Measurements from ENCODE around the gene GALM. TPM values are rescaled to one million over a fixed set of nuclear protein-coding genes. Genes with fewer than 3 reads are reported as not detected.

Gene GALM
- total RNA-seq: 100 to 1,000 TPM in 7 of 9 donors, 10 to 100 TPM in 2; 40.0 to 351 (median 176) TPM
- 100 to 1,000 TPM in 2 of 3 donors, 10 to 100 TPM in 1; 71.8 to 172 (median 127) TPM for polyA plus RNA-seq
- long read RNA-seq, donor 1, transcript GALM-201 (7 exons, 2,484 nt): major isoform, 12 of 291 reads
- long read RNA-seq, donor 1, partial matches to known transcripts: 155 of 291 reads
- long read RNA-seq, donor 1, other reads (novel, unspliced or antisense): 124 of 291 reads
- long read RNA-seq, donor 2, transcript GALM-201 (7 exons, 2,484 nt): major isoform, 14 of 41 reads
- long read RNA-seq, donor 2, partial matches to known transcripts: 27 of 41 reads
- long read RNA-seq, donor 2, other reads (novel, unspliced or antisense): 0 of 41 reads
- long read RNA-seq, donor 3, transcript GALM-201 (7 exons, 2,484 nt): major isoform, 22 of 22 reads
- long read RNA-seq, donor 3, partial matches to known transcripts: 0 of 22 reads
- long read RNA-seq, donor 3, other reads (novel, unspliced or antisense): 0 of 22 reads
- long read RNA-seq, donor 4, transcript GALM-201 (7 exons, 2,484 nt): major isoform, 210 of 241 reads
- long read RNA-seq, donor 4, partial matches to known transcripts: 16 of 241 reads
- long read RNA-seq, donor 4, other reads (novel, unspliced or antisense): 15 of 241 reads
- long read RNA-seq, donor 5, transcript GALM-201 (7 exons, 2,484 nt): major isoform, 941 of 1,024 reads
- long read RNA-seq, donor 5, partial matches to known transcripts: 13 of 1,024 reads
- long read RNA-seq, donor 5, other reads (novel, unspliced or antisense): 70 of 1,024 reads
- long read RNA-seq, donor 6, transcript GALM-201 (7 exons, 2,484 nt): major isoform, 96 of 120 reads
- long read RNA-seq, donor 6, partial matches to known transcripts: 5 of 120 reads
- long read RNA-seq, donor 6, other reads (novel, unspliced or antisense): 19 of 120 reads
- long read RNA-seq, donor 7, transcript GALM-201 (7 exons, 2,484 nt): major isoform, 6 of 6 reads
- long read RNA-seq, donor 7, partial matches to known transcripts: 0 of 6 reads
- long read RNA-seq, donor 7, other reads (novel, unspliced or antisense): 0 of 6 reads
- long read RNA-seq, donor 8, transcript GALM-201 (7 exons, 2,484 nt): major isoform, 15 of 337 reads
- long read RNA-seq, donor 8, partial matches to known transcripts: 289 of 337 reads
- long read RNA-seq, donor 8, other reads (novel, unspliced or antisense): 33 of 337 reads
- long read RNA-seq, donor 9, transcript GALM-201 (7 exons, 2,484 nt): major isoform, 19 of 19 reads
- long read RNA-seq, donor 9, partial matches to known transcripts: 0 of 19 reads
- long read RNA-seq, donor 9, other reads (novel, unspliced or antisense): 0 of 19 reads
- long read RNA-seq, donor 10, transcript GALM-201 (7 exons, 2,484 nt): major isoform, 9 of 9 reads
- long read RNA-seq, donor 10, partial matches to known transcripts: 0 of 9 reads
- long read RNA-seq, donor 10, other reads (novel, unspliced or antisense): 0 of 9 reads

- intact Hi-C loops (cut with DNase I): loop anchor here in 1 of 2 donors (2.0 kb wide), 1 partner anchor 63 kb away; the partner anchor contains the start of gene HNRNPLL
- TF ChIP-seq, protein P1, sequence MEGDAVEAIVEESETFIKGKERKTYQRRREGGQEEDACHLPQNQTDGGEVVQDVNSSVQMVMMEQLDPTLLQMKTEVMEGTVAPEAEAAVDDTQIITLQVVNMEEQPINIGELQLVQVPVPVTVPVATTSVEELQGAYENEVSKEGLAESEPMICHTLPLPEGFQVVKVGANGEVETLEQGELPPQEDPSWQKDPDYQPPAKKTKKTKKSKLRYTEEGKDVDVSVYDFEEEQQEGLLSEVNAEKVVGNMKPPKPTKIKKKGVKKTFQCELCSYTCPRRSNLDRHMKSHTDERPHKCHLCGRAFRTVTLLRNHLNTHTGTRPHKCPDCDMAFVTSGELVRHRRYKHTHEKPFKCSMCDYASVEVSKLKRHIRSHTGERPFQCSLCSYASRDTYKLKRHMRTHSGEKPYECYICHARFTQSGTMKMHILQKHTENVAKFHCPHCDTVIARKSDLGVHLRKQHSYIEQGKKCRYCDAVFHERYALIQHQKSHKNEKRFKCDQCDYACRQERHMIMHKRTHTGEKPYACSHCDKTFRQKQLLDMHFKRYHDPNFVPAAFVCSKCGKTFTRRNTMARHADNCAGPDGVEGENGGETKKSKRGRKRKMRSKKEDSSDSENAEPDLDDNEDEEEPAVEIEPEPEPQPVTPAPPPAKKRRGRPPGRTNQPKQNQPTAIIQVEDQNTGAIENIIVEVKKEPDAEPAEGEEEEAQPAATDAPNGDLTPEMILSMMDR (IDR thresholded peaks at IDR 0.05): peak in 1 of 6 experiments; percentile 2
- peak; percentile 70 to 98 for TF ChIP-seq POLR2A (IDR thresholded peaks at IDR 0.05)
- no peaks in the 10 kb centered on the region for H3K27me3 ChIP-seq
- no peaks in the 10 kb centered on the region for H3K9me3 ChIP-seq (replicated peaks in 1 of 3)
- DNase-seq: peak; percentile 88 to 97 (median 94)
- H3K27ac ChIP-seq: peak within 1 kb of the TSS; percentile 43 to 87 (median 80)
- WGBS, 4 donors: 1 to 6% (median 3%) methylated on average over 16 to 26 of the region's 26 CpGs
- H3K4me1 ChIP-seq (replicated peaks in 1 of 2): peaks cover 23 to 24% of the 10 kb centered on the region in 2 donors
- H3K36me3 ChIP-seq (replicated peaks in 1 of 2): no peaks in the 10 kb centered on the region
- H3K4me3 ChIP-seq: peak within 1 kb of the TSS; percentile 18 to 72 (median 64)
Measured at GRCh38 chr2:38665854-38666555, at the start of gene GALM. TSS of gene GALM (plus strand) at chr2:38666114. CDS start at chr2:38666162, 48 bp downstream.

- Histone ChIP-seq H3K27ac (no peak overlapping the region), H3K4me3 (no peak overlapping the region), H3K27me3 (no peaks in the 10 kb centered on the region), H3K9me3 (replicated peaks in 1 of 3) (no peaks in the 10 kb centered on the region), H3K36me3 (replicated peaks in 1 of 2) (no peaks in the 10 kb centered on the region), H3K4me1 (replicated peaks in 1 of 2) (peaks cover 27 to 63% of the 10 kb centered on the region in 2 donors)
- WGBS, 4 donors: 83 to 94% (median 87%) methylated on average over 3 of the region's 3 CpGs
- DNase-seq: no peak
- intact Hi-C loops (cut with DNase I): no loop called here
- TF ChIP-seq, protein P1 (IDR thresholded peaks at IDR 0.05): no peak
- no peak for TF ChIP-seq POLR2A (IDR thresholded peaks at IDR 0.05)
Measured at GRCh38 chr2:38617301-38617700, 48.6 kb upstream of the GALM start.

GRCh38 chr2:38619458-38620164, 46.3 kb upstream of the GALM start:
- WGBS, 4 donors: 68 to 79% (median 72%) methylated on average over 4 of the region's 4 CpGs
- no peaks in the 10 kb centered on the region for H3K36me3 ChIP-seq (replicated peaks in 1 of 2)
- DNase-seq: peak in 1 of 7 donors; percentile 45

More at GRCh38 chr2:38619458-38620164, 46.3 kb upstream of the GALM start:
- H3K4me3 ChIP-seq: no peak overlapping the region
- intact Hi-C loops (cut with DNase I): no loop called here
- no peak for TF ChIP-seq POLR2A (IDR thresholded peaks at IDR 0.05)
- TF ChIP-seq, protein P1 (IDR thresholded peaks at IDR 0.05): no peak
- peak overlapping the region in 1 of 5 donors; percentile 41 for H3K27ac ChIP-seq
- H3K9me3 ChIP-seq (replicated peaks in 1 of 3): no peaks in the 10 kb centered on the region
- H3K4me1 ChIP-seq (replicated peaks in 1 of 2): peaks cover 16 to 41% of the 10 kb centered on the region in 2 donors
- no peaks in the 10 kb centered on the region for H3K27me3 ChIP-seq

Data from adrenal gland (tissue), 19 donors.